ENCODE measurements around the gene NSMCE1. TPM values are rescaled to one million over a fixed set of nuclear protein-coding genes. Genes with fewer than 3 reads are reported as not detected.

The NSMCE1 gene
- total and polyA plus RNA-seq, 7 donors = 18.9 to 51.8 (median 28.4) TPM

DNA sequence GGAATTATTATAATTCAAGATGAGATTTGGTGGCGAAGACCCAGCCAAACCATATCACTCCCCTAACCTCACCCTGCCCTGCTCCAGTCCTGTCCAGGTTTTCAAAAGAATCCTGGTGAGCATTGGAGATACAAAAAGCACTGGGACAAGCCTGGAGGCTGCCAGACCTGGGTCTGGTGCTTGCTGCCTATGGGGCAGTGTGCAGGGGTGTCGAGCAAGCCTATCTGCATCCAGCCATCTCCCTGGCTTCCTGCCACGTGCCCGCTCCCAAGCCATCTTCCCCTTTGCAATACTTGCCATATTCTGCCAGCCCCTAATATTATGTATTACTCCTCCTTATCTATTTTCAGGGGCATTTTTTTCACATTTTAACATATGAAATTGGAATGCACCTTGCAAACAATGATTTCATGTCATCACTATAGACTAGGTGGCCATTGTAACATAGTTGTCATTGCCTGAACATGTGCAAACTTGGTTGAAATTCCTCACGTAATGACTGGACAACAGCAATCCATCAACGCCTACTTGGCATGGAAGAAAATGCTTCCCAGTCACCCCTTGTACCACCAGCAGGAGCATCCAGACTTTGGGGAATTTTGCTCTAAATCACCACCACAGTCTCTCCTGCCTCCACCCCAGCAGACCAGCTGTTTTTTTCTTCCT, 73.4 kb downstream of the NSMCE1 start:
- ATAC-seq = no peak
- Histone ChIP-seq H3K27ac (no peak overlapping the region), H3K27me3 (ENCODE audit: insufficient read depth in 3 of 3, low read length in 2 of 3) (peaks cover 0 to 15% (median 2%) of the 10 kb centered on the region in 3 donors), H3K36me3 (ENCODE audit: insufficient read depth in 1 of 2, low read depth in 1 of 2) (no peaks in the 10 kb centered on the region), H3K4me3 (no peak overlapping the region), H3K9me3 (no peaks in the 10 kb centered on the region), H3K4me1 (no peaks in the 10 kb centered on the region)
- intact Hi-C loops (cut with DNase I) = loop anchor here in 1 of 2 donors (5.0 kb wide), 1 partner anchor 37 kb away; no protein-coding TSS in a partner anchor
- DNase-seq = no peak
- WGBS, 3 donors = 66 to 79% (median 70%) methylated on average over 6 of the region's 6 CpGs
- TF ChIP-seq, protein P1, sequence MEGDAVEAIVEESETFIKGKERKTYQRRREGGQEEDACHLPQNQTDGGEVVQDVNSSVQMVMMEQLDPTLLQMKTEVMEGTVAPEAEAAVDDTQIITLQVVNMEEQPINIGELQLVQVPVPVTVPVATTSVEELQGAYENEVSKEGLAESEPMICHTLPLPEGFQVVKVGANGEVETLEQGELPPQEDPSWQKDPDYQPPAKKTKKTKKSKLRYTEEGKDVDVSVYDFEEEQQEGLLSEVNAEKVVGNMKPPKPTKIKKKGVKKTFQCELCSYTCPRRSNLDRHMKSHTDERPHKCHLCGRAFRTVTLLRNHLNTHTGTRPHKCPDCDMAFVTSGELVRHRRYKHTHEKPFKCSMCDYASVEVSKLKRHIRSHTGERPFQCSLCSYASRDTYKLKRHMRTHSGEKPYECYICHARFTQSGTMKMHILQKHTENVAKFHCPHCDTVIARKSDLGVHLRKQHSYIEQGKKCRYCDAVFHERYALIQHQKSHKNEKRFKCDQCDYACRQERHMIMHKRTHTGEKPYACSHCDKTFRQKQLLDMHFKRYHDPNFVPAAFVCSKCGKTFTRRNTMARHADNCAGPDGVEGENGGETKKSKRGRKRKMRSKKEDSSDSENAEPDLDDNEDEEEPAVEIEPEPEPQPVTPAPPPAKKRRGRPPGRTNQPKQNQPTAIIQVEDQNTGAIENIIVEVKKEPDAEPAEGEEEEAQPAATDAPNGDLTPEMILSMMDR (IDR thresholded peaks at IDR 0.05) = no peak

DNA sequence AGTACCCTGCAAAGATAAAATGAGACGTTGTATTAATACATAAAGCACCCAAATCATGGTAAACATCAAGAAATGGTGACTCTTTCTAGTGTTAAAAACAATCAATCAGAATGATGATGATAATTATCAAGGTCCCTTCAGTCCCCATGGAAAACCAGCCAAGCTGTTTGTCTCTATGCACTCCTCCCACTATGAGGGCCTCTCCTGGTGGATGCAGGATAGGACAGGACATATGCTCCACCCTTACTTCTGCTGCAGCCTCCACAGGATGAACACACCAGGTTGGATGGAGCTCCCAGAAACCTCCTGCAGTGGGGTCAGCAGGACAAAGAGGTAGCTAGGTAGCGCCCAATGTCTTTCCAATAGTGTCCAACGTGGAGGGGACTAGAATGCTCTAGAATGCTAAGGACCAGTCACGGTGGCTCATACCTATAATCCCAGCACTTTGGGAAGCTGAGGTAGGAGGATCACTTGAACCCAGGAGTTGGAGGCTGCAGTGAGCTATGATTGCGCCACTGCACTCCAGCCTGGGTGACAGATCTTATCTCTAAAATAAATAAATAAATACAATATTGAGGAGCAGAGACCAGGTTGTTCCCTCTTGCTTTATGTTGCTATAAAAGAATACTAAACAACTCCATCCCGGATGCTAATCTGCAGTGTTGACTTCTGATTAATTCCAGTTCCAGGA, 75.1 kb downstream of the NSMCE1 start:
- Histone ChIP-seq H3K36me3 (ENCODE audit: insufficient read depth in 1 of 2, low read depth in 1 of 2) (no peaks in the 10 kb centered on the region), H3K27me3 (ENCODE audit: insufficient read depth in 3 of 3, low read length in 2 of 3) (peaks cover 0 to 30% (median 5%) of the 10 kb centered on the region in 3 donors), H3K9me3 (no peaks in the 10 kb centered on the region), H3K4me3 (no peak overlapping the region), H3K27ac (no peak overlapping the region), H3K4me1 (no peaks in the 10 kb centered on the region)
- intact Hi-C loops (cut with DNase I) = no loop called here
- WGBS, 3 donors = 84 to 93% (median 85%) methylated on average over 6 of the region's 6 CpGs
- ATAC-seq (no peak), DNase-seq (no peak)
- TF ChIP-seq, protein P1 (IDR thresholded peaks at IDR 0.05) = no peak

DNA sequence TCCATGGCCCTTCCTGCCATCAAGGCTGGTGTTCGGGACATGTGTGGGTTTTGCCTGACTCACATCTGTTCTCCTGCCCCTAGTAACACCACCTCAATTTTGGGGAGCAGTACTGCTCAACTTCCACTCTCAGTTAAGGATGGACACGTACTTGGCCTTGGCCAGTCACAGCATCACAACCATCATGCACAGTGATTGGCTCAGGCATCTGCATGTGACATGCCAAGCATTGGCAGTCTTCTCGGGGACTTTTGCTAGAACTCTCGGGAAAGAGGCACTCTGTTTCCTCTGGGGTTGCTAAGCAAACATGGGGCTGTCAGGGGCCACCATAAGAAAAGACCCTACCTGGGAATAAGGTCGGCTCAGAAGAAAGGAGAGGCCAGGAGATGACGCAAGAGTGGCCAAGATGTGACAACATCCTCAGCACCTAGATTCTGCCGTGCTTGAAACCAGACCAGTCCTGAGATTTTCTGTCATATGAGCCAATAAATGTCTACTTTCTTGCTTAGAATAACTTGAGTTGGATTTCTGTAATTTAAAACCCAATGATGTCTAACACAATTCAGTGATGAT, 77.1 kb downstream of the NSMCE1 start:
- H3K27ac ChIP-seq = no peak overlapping the region
- WGBS, 3 donors = 37 to 46% (median 42%) methylated on average over 7 of the region's 7 CpGs

DNA sequence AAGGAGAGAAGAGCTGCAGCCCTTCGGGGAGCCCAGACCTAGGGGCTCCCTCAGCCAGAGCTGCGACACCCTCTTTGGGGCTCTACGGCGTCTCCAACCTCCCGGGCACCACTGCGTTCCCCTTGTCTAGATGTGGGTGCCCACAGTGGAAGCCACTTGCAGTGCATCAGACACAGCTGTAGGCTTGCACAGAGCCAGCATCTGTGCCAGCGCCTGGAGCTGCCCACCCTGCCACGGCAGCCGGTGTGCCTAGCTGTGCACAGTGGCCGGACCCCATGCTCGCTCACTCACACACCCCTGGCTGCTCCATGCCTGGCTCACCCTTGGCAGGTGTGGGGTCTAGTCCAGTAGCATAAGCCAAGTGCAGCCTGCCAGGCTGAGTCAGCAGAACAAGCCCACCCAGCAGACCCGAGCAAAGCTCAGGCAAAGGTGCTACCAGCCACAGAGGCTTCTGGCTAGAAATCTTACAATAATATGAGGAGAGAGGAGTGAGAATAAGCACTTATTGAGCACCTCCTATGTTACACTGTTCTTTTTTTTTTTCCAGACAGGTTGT, 78.2 kb downstream of the NSMCE1 start:
- Histone ChIP-seq H3K4me1 (no peaks in the 10 kb centered on the region), H3K36me3 (ENCODE audit: insufficient read depth in 1 of 2, low read depth in 1 of 2) (no peaks in the 10 kb centered on the region), H3K9me3 (no peaks in the 10 kb centered on the region), H3K4me3 (no peak overlapping the region), H3K27ac (no peak overlapping the region), H3K27me3 (ENCODE audit: insufficient read depth in 3 of 3, low read length in 2 of 3) (peaks cover 0 to 39% (median 5%) of the 10 kb centered on the region in 3 donors)
- intact Hi-C loops (cut with DNase I) = no loop called here
- ATAC-seq (no peak), DNase-seq (no peak)
- TF ChIP-seq, protein P1 (IDR thresholded peaks at IDR 0.05) = no peak
- WGBS, 3 donors = 46 to 65% (median 49%) methylated on average over 12 of the region's 12 CpGs

More for the DNA sequence above, 77.1 kb downstream of the NSMCE1 start:
- no peaks in the 10 kb centered on the region for H3K9me3 ChIP-seq
- H3K36me3 ChIP-seq (ENCODE audit: insufficient read depth in 1 of 2, low read depth in 1 of 2) = no peaks in the 10 kb centered on the region
- TF ChIP-seq, protein P1 (IDR thresholded peaks at IDR 0.05) = no peak
- H3K27me3 ChIP-seq (ENCODE audit: insufficient read depth in 3 of 3, low read length in 2 of 3) = peaks cover 0 to 39% (median 5%) of the 10 kb centered on the region in 3 donors
- intact Hi-C loops (cut with DNase I) = no loop called here
- no peak for DNase-seq
- H3K4me1 ChIP-seq = no peaks in the 10 kb centered on the region
- H3K4me3 ChIP-seq = no peak overlapping the region
- ATAC-seq = no peak

All from psoas muscle (tissue), 8 donors.